SK-N-SH treated with all-trans-retinoic acid at 6 μM for 48 hours (cell line): Measurements from ENCODE around the gene RXRA.

ENCODE experiments used
- ATAC-seq: fragments of 200-7000 bp; cut with Tn5 transposase; 3 replicates; pipeline ENCODE4 v1.9.1; 2020; ENCODE audit warnings: mild to moderate bottlenecking, moderate library complexity
- ARNTL ChIP-seq: fragments of 450-650 bp; formaldehyde crosslinking; IDR thresholded peaks from 2 replicates; pipeline ENCODE4 v1.5.0; 2020; ENCODE audit warnings: low read depth, mild to moderate bottlenecking, moderate library complexity, borderline replicate concordance
- BACH2 ChIP-seq: fragments of 250-450 bp; sonication (Bioruptor Pico); IDR thresholded peaks from 2 replicates; pipeline ENCODE4 v1.9.0; 2021; ENCODE audit warnings: mild to moderate bottlenecking, borderline replicate concordance
- CSDC2 ChIP-seq: fragments of 250-450 bp; sonication (Bioruptor Pico); IDR thresholded peaks from 2 replicates; pipeline ENCODE4 v1.5.0; 2020; ENCODE audit warnings: mild to moderate bottlenecking, moderate library complexity
- CSRNP3 ChIP-seq: fragments of 250-450 bp; sonication (Bioruptor Pico); IDR thresholded peaks from 2 replicates; pipeline ENCODE4 v1.5.1; 2021; ENCODE audit warnings: mild to moderate bottlenecking, moderate library complexity
- ESRRG ChIP-seq: fragments of 250-450 bp; sonication (Bioruptor Pico); IDR thresholded peaks from 2 replicates; pipeline ENCODE4 v1.6.1; 2021; ENCODE audit warnings: mild to moderate bottlenecking
- ISL1 ChIP-seq: fragments of 250-450 bp; sonication (Bioruptor Pico); IDR thresholded peaks from 2 replicates; pipeline ENCODE4 v2.1.2; 2022; ENCODE audit warnings: mild to moderate bottlenecking, moderate library complexity
- OSR1 ChIP-seq: fragments of 250-450 bp; sonication (Bioruptor Pico); IDR thresholded peaks from 2 replicates; pipeline ENCODE4 v1.8.0; 2022; ENCODE audit warnings: moderate library complexity, mild to moderate bottlenecking, inconsistent platforms
- PATZ1 ChIP-seq: fragments of 250-450 bp; sonication (Bioruptor Pico); IDR thresholded peaks from 2 replicates; pipeline ENCODE4 v1.8.0; 2020; ENCODE audit warnings: mild to moderate bottlenecking, moderate library complexity, borderline replicate concordance
- POU6F1 ChIP-seq: fragments of 250-450 bp; sonication (Bioruptor Pico); IDR thresholded peaks from 2 replicates; pipeline ENCODE4 v1.8.0; 2021; ENCODE audit warnings: low read depth, mild to moderate bottlenecking, moderate library complexity, borderline replicate concordance
- PPARA ChIP-seq: fragments of 250-450 bp; sonication (Bioruptor Pico); IDR thresholded peaks from 2 replicates; pipeline ENCODE4 v1.5.0; 2020; ENCODE audit warnings: mild to moderate bottlenecking, borderline replicate concordance
- RARB ChIP-seq: fragments of 250-450 bp; sonication (Bioruptor Pico); IDR thresholded peaks from 2 replicates; pipeline ENCODE4 v1.8.0; 2021; ENCODE audit warnings: mild to moderate bottlenecking, moderate library complexity
- SNAI2 ChIP-seq: fragments of 250-450 bp; sonication (Bioruptor Pico); IDR thresholded peaks from 2 replicates; pipeline ENCODE4 v1.5.0; 2020; ENCODE audit warnings: mild to moderate bottlenecking, moderate library complexity
- TCF4 ChIP-seq: fragments of 250-450 bp; sonication (Bioruptor Pico); IDR thresholded peaks from 2 replicates; pipeline ENCODE4 v1.8.0; 2021; ENCODE audit warnings: mild to moderate bottlenecking, moderate library complexity, borderline replicate concordance
- TOX ChIP-seq: fragments of 250-450 bp; sonication (Bioruptor Pico); IDR thresholded peaks from 2 replicates; pipeline ENCODE4 v1.8.0; 2021; ENCODE audit warnings: mild to moderate bottlenecking, moderate library complexity, borderline replicate concordance
- TSHZ2 ChIP-seq: fragments of 250-450 bp; sonication (Bioruptor Pico); IDR thresholded peaks from 2 replicates; pipeline ENCODE4 v1.5.0; 2020; ENCODE audit warnings: mild to moderate bottlenecking, moderate library complexity
- ZC3H10 ChIP-seq: fragments of 250-450 bp; sonication (Bioruptor Pico); IDR thresholded peaks from 2 replicates; pipeline ENCODE4 v1.5.1; 2021; ENCODE audit warnings: mild to moderate bottlenecking, moderate library complexity
- ZFP3 ChIP-seq: fragments of 250-450 bp; sonication (Bioruptor Pico); IDR thresholded peaks from 2 replicates; pipeline ENCODE4 v1.5.0; 2020; ENCODE audit warnings: mild to moderate bottlenecking, moderate library complexity
- ZFP30 ChIP-seq: fragments of 450-650 bp; formaldehyde crosslinking; IDR thresholded peaks from 2 replicates; pipeline ENCODE4 v1.5.0; 2022; ENCODE audit warnings: mild to moderate bottlenecking, moderate library complexity
- ZNF565 ChIP-seq: fragments of 450-650 bp; formaldehyde crosslinking; conservative IDR thresholded peaks from 2 replicates; pipeline ENCODE4 v1.5.0; 2020; ENCODE audit warnings: low read depth, mild to moderate bottlenecking, moderate library complexity
- ZNF70 ChIP-seq: fragments of 450-650 bp; formaldehyde crosslinking; IDR thresholded peaks from 2 replicates; pipeline ENCODE4 v1.5.0; 2020; ENCODE audit warnings: mild to moderate bottlenecking, moderate library complexity
- ZNF8 ChIP-seq: fragments of 450-650 bp; formaldehyde crosslinking; IDR thresholded peaks from 2 replicates; pipeline ENCODE4 v1.5.0; 2020; ENCODE audit warnings: mild to moderate bottlenecking, moderate library complexity

The RXRA gene

GRCh38 chr9:134385915-134386314 lies 59.7 kb downstream of the RXRA start:
- ATAC-seq: no peak

GRCh38 chr9:134386951-134387831 lies 60.9 kb downstream of the RXRA start:
- no peak for ATAC-seq
- TF ChIP-seq PPARA (CRISPR knock-in tag) (no peak), PATZ1 (CRISPR knock-in tag) (no peak), ZNF70 (CRISPR knock-in tag) (no peak), ARNTL (CRISPR knock-in tag) (no peak), TSHZ2 (CRISPR knock-in tag) (no peak), CSDC2 (CRISPR knock-in tag) (no peak), OSR1 (CRISPR knock-in tag) (no peak), RARB (CRISPR knock-in tag) (no peak), SNAI2 (CRISPR knock-in tag) (no peak), ESRRG (CRISPR knock-in tag) (no peak), ISL1 (CRISPR knock-in tag) (no peak), ZNF8 (no peak), CSRNP3 (CRISPR knock-in tag) (no peak), TOX (CRISPR knock-in tag) (no peak), ZFP3 (CRISPR knock-in tag) (no peak), POU6F1 (no peak), ZFP30 (CRISPR knock-in tag) (no peak), BACH2 (CRISPR knock-in tag) (no peak), TCF4 (CRISPR knock-in tag) (no peak), ZNF565 (CRISPR knock-in tag) (no peak)

More at GRCh38 chr9:134385915-134386314, 59.7 kb downstream of the RXRA start:
- TF ChIP-seq OSR1 (CRISPR knock-in tag): no peak
- TF ChIP-seq ESRRG (CRISPR knock-in tag): no peak
- TF ChIP-seq RARB (CRISPR knock-in tag): no peak
- TF ChIP-seq CSRNP3 (CRISPR knock-in tag): no peak
- TF ChIP-seq POU6F1: no peak
- TF ChIP-seq TCF4 (CRISPR knock-in tag): no peak
- TF ChIP-seq ZNF70 (CRISPR knock-in tag): no peak
- no peak for TF ChIP-seq ZNF8
- no peak for TF ChIP-seq TOX (CRISPR knock-in tag)
- TF ChIP-seq ZC3H10 (CRISPR knock-in tag): no peak
- no peak for TF ChIP-seq CSDC2 (CRISPR knock-in tag)
- no peak for TF ChIP-seq ARNTL (CRISPR knock-in tag)
- no peak for TF ChIP-seq PPARA (CRISPR knock-in tag)
- TF ChIP-seq BACH2 (CRISPR knock-in tag): no peak
